A204.1 (cell line): ENCODE data around the gene CDK6.
A peak's percentile ranks its signal among the peaks of the same experiment; 100 is the strongest.

Source experiments
- FAIRE-seq: peaks from 2 replicates; lab custom pipeline; 2012; peaks lifted over from hg19 to GRCh38; lab: Jason Lieb, UNC

Gene CDK6

GRCh38 chr7:92793656-92794205, 42.6 kb downstream of the CDK6 start:
- no peak for FAIRE-seq

DNA sequence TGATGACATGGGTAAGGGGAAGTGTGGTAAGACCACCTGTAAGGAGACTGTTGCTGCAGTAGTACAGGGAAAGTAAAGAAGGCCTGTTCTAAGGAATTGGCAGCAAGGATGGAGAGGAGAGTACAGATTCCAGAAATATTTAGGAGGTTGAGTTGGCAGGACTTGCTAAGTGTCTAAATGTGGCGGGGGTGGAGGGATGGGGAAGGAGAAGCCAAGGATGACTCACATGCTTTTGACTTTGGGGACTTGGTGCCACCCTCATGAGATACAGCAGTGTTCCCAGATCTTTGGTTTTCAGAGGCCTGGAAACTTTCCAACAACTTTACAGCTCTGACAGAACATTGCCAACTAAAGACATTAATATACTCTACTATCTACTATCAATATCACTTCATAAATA, 45.4 kb downstream of the CDK6 start:
- no peak for FAIRE-seq

DNA sequence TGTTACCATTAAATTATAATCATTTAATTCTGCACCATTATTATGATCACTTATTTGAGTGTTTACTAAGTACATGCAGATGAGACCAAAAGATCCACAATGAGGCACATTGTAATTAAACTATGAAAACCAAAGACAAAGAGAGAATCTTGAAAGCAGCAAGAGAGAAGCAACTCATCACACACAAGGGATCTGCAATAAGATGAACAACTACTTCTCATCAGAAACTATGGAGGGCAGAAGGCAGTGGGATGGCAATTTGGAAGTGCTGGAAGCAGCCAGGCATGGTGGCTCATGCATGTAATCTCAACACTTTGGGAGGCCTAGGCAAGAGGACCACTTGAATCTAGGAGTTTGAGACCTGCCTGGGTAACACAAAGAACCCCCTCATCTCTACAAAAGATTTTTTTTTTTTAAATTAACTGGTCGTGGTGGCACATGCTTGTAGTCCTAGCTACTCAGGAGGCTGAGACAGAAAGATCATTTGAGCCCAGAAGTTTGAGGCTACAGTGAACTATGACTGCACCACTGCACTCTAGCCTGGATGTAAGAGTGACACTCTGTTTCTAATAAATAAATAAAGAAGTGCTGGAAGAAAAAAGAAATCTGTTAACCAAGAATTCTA, 47.7 kb downstream of the CDK6 start:
- no peak for FAIRE-seq

GRCh38 chr7:92785923-92786322, 50.5 kb downstream of the CDK6 start:
- FAIRE-seq, result no peak

DNA sequence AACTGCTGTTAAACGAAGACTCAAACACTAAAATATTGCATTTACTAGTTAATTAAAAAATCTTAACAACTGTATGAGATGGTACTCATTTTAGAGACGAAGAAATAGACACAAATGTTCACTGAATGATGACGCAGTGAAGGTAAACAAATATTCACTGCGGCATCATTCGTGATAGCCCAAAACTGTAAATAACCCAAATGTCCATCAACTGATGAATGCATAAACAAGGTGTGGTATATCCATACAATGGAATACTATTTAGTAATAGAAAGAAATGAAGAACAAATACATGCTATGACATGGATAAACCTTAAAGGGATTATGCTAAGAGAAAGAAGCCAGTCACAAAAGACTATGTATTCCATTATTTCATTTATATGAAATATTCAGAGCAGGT, 51.4 kb downstream of the CDK6 start:
- peak; percentile 77 for FAIRE-seq

GRCh38 chr7:92783260-92784201, 52.8 kb downstream of the CDK6 start:
- FAIRE-seq, result no peak

- no peak for FAIRE-seq
Measured at GRCh38 chr7:92782855-92783254, 53.5 kb downstream of the CDK6 start.

GRCh38 chr7:92782236-92782635, 54.1 kb downstream of the CDK6 start:
- no peak for FAIRE-seq

GRCh38 chr7:92781117-92781720, 55.2 kb downstream of the CDK6 start:
- no peak for FAIRE-seq

DNA sequence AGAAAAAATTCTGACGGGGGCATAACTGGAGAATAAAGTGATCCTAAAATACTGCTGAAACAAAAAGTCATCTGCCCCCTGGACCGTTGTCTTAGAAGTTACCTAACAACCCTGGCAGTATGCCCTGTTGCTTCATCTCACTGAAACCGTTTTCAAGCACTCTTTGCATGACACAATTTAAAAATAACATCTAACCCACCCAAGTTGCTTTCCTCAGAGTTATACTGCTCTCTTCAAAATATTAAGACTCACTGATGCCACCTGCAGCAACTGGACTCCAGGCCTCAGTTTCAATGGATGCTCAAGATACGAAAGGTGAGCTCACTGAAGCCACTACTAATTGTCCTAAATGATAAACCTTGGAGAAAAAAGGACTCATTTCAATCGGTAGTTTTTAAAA, 57.4 kb downstream of the CDK6 start:
- peak; percentile 53 for FAIRE-seq

DNA sequence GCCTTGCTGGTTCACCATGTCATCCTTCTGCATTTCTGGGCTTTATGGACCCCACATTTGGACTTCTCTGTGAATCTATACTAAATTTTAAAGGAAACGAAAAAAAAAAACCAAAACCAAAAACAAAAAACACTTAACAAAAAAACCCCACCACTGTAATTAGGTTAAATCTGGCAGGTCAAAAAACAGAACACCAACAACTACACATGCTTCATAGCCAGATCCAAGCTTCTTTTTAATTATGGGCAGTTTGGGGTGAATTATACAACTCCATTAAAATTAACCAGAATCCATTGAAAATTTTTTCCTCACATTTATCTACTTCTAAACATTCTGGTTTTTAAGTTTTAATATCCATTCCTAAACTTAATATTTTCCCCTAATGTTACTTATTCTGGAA, 58.4 kb downstream of the CDK6 start:
- no peak for FAIRE-seq

DNA sequence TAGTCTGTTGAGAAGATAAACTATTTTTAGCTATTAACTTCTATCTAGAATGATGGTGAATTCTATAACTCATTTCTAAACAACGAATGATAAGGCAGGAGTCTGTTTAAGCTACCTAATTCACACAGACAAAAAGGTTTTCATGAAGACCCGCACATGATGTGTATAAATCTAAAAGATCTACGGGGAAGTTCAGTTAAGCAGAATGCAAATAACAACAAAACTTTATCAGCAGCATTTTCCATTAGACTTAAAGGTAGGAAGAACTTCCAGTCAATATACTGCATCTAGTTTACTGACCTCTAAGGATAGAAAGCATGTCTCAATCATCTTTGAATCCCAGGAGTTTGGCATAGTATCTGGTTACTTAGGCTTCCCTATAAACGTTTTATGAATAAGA, 62.6 kb downstream of the CDK6 start:
- FAIRE-seq, result peak; percentile 54

- peak; percentile 11 for FAIRE-seq
Measured at GRCh38 chr7:92769844-92770243, 66.5 kb downstream of the CDK6 start.

DNA sequence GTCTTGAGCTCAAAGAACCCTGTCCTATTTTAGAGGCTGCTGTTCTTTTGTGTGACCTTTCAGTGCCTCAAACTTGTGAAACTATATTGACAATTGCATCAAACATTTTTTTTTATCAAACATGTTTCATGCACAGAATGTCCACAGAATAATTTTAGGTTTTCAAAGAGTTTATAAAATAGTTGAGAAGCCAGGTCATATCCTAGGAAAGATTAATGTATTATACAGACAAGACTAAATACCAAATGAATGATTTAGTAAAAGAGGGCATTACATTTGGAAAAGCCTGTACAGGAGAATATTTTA, 67.0 kb downstream of the CDK6 start:
- FAIRE-seq, result no peak

DNA sequence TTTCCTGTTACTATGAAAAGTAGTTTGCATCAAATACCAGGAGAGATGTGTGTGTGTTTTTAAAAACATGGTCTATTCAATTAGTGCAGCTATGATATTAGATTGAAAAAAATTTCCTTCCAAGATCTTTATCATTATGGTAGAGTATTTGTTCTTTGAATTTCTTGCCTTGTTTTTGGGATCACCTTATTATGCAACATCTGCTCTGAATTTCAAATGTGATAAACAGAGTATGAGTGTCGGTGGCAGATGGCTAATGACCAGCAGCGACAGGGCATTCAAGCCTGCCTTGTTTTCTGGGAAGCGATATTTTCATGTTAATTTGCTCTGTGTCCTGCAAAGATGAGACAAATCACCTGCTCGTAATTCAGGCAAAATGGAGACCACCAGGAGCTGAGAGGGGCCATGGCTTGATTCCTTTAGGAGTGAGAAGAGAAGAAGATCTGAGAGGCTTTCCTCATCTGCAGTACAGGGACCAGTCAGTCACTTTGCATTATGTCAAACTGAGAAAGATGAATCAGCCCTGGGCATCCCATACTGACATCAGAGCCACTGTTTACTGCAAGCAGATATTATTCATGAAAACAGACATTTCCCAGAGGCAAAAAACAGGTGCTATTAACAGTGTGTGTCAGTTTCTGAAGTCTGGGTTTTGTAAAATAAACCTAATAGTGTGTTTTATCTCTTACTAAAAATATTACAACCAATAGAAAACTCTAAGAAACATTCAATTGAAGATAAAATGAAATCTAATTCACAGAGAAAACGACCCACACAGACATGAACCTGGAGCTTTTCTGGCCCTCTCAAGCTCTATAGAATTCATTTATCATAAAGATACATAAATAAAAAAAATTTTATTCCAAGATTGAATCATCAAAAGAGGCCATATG, 67.6 kb downstream of the CDK6 start:
- peak; percentile 9 for FAIRE-seq

DNA sequence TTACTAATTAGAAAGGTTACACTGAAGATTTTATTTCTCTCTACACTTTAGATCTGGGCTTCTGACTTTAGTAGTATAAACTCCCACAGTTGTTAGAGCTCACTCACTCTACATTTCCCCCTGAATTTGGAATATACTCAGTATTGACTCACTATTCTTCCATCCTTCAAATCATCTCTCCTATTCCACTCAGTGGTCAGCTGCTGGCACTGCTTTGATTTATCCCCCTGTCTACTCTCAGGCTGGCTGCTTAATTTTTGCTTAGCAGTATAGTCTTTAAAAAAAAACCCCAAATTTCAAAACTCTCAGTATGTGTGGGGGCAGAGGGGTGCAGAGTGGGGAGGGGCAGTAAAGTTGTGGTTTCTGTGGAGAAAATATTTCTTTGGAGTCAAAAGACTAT, 68.9 kb downstream of the CDK6 start:
- FAIRE-seq, result no peak

- FAIRE-seq, result no peak
Measured at GRCh38 chr7:92766461-92767003, 69.8 kb downstream of the CDK6 start.

GRCh38 chr7:92765725-92766124, 70.6 kb downstream of the CDK6 start:
- FAIRE-seq, result peak; percentile 43

- no peak for FAIRE-seq
Measured at GRCh38 chr7:92763636-92764423, 72.5 kb downstream of the CDK6 start.

DNA sequence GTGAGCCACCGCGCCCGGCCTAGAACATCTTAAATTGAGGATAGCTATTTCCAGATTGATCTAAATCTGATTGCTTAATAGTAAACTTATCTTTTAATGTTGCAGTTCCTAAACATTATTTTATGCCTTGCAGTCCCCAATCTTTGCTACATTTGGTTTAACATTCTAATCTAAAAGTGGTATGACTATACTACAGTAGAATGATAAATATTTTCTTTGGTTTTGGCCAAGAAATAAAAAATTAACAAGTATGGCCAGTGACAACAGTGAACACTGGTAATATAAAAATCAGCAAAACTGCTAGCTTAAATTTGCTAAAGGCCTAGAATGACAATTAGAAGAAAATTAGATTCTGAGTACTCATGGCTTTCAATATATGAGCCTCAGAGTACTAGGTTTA, 73.5 kb downstream of the CDK6 start:
- FAIRE-seq, result no peak
